CD8-positive, alpha-beta memory T cell (primary cell): Measurements from ENCODE around the gene TAGLN2. TPM values are rescaled to one million over a fixed set of nuclear protein-coding genes. Genes with fewer than 3 reads are reported as not detected.
A peak's percentile ranks its signal among the peaks of the same experiment; 100 is the strongest.

Experiments
- CTCF ChIA-PET: fragments of 350-600 bp; sonication (Branson Sonifier 250); formaldehyde crosslinking; loops from one replicate; lab custom pipeline; 2021; ENCODE audit warnings: antibody characterized with exemption; lab: Charles Lee
- POLR2A ChIA-PET: fragments of 350-600 bp; sonication (Branson Sonifier 250); formaldehyde crosslinking; loops from one replicate; lab custom pipeline; 2021; ENCODE audit warnings: antibody characterized with exemption; lab: Charles Lee
- DNase-seq, 5 donors: peaks; one replicate each; pipeline versions ENCODE4 v3.0.0 to v3.0.0-alpha.2; 2020 to 2022; ENCODE audit warnings: mixed read lengths in 1 of 5
- H3K27ac ChIP-seq: one replicate; pipeline ENCODE4 v1.7.0; 2013; ENCODE audit warnings: low read depth, mild to moderate bottlenecking, low read length, moderate library complexity
- H3K27me3 ChIP-seq: 2 replicates; pipeline ENCODE4 v1.7.0; 2013; ENCODE audit warnings: low read length, mild to moderate bottlenecking; ENCODE audit not compliant: insufficient read depth, poor library complexity, severe bottlenecking
- H3K36me3 ChIP-seq: 2 replicates; pipeline ENCODE4 v1.7.0; 2013; ENCODE audit warnings: mild to moderate bottlenecking, low read length, moderate library complexity; ENCODE audit not compliant: insufficient read depth
- H3K4me1 ChIP-seq: 2 replicates; pipeline ENCODE4 v1.7.0; 2013; ENCODE audit warnings: mild to moderate bottlenecking, low read length, moderate library complexity; ENCODE audit not compliant: insufficient read depth
- H3K4me3 ChIP-seq: 2 replicates; pipeline ENCODE4 v1.7.0; 2013; ENCODE audit warnings: mild to moderate bottlenecking, low read length
- H3K9me3 ChIP-seq: 2 replicates; pipeline ENCODE4 v1.7.0; 2013; ENCODE audit warnings: mild to moderate bottlenecking, low read length
- H3K27ac Mint-ChIP-seq, 8 donors: one replicate each; pipeline ENCODE4 v1.8.0; 2020 to 2021; ENCODE audit warnings: mixed read lengths in 8 of 8, mild to moderate bottlenecking in 6 of 8, inconsistent platforms in 3 of 8, moderate library complexity in 3 of 8
- H3K27me3 Mint-ChIP-seq, 2 donors: one replicate each; pipeline ENCODE4 v1.8.0; 2020 to 2021; ENCODE audit warnings: mixed read lengths in 2 of 2, mild to moderate bottlenecking in 1 of 2, moderate library complexity in 1 of 2
- H3K36me3 Mint-ChIP-seq, 3 donors: one replicate each; pipeline ENCODE4 v1.8.0; 2020 to 2021; ENCODE audit warnings: mixed read lengths in 3 of 3, inconsistent platforms in 1 of 3, mild to moderate bottlenecking in 1 of 3
- H3K4me1 Mint-ChIP-seq, 3 donors: one replicate each; pipeline ENCODE4 v1.8.0; 2020 to 2021; ENCODE audit warnings: mixed read lengths in 3 of 3, inconsistent platforms in 1 of 3, mild to moderate bottlenecking in 1 of 3
- H3K4me3 Mint-ChIP-seq, 7 donors: one replicate each; pipeline ENCODE4 v1.8.0; 2020 to 2021; ENCODE audit warnings: mixed read lengths in 7 of 7, mild to moderate bottlenecking in 6 of 7, moderate library complexity in 4 of 7, inconsistent platforms in 2 of 7
- H3K9me3 Mint-ChIP-seq, 5 donors: one replicate each; pipeline ENCODE4 v1.8.0; 2020 to 2022; ENCODE audit warnings: mixed read lengths in 5 of 5, mild to moderate bottlenecking in 3 of 5, moderate library complexity in 2 of 5, inconsistent platforms in 1 of 5
- polyA plus RNA-seq: library from polyadenylated mRNA; unstranded; fragments of 300-500 nt; fragmentation: Illumina TruSeq; gene quantifications from one replicate; pipeline ENCODE4 v1.2.3, GENCODE V29; 2021
- total RNA-seq, 2 experiments: library from RNA; stranded (reverse); gene quantifications; one replicate each; pipeline ENCODE4 v1.2.3, GENCODE V29; 2021

Gene TAGLN2
- total and polyA plus RNA-seq, 3 experiments from 2014 or later, result 566 to 811 (median 578) TPM

DNA sequence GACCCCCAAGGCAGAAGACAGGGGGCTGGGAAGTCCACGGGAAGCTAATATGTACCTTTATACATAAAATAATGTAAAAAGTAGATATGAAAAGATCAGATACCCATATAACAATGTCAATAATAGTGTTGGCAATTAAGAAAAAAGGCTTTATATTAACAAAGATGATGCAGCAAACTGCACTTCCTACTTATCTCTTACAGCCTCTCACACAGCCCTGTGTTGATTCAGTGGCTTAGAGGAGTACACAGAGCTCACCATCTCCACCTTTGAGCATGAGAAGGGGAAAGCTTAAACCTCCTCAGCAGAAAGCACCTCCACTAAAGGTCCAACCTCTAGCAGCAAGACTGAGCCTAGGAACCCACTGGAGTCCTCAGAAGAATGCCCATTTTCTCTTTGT is 55.7 kb downstream of the TAGLN2 start:
- DNase-seq, result no peak
- Histone ChIP-seq H3K27ac (no peak overlapping the region), H3K4me1 (peaks cover 14% of the 10 kb centered on the region), H3K36me3 (no peaks in the 10 kb centered on the region), H3K27me3 (no peaks in the 10 kb centered on the region), H3K4me3 (no peak overlapping the region), H3K9me3 (no peaks in the 10 kb centered on the region)
- H3K36me3 Mint-ChIP-seq, result peaks cover 0 to 3% (median 0%) of the 10 kb centered on the region in 3 donors
- peak overlapping the region in 2 of 8 donors; percentile 19 to 63 for H3K27ac Mint-ChIP-seq
- ChIA-PET CTCF (interaction anchor here (2.6 kb wide), 1 partner anchor 70 kb away, joined by 12 read pairs; no protein-coding TSS in a partner anchor), POLR2A (no interaction called here)
- peaks cover 20 to 38% (median 35%) of the 10 kb centered on the region in 3 donors for H3K4me1 Mint-ChIP-seq
- peaks cover 2 to 6% of the 10 kb centered on the region in 2 donors for H3K27me3 Mint-ChIP-seq
- no peak overlapping the region for H3K4me3 Mint-ChIP-seq
- peaks cover 0 to 1% (median 0%) of the 10 kb centered on the region in 5 donors for H3K9me3 Mint-ChIP-seq

DNA sequence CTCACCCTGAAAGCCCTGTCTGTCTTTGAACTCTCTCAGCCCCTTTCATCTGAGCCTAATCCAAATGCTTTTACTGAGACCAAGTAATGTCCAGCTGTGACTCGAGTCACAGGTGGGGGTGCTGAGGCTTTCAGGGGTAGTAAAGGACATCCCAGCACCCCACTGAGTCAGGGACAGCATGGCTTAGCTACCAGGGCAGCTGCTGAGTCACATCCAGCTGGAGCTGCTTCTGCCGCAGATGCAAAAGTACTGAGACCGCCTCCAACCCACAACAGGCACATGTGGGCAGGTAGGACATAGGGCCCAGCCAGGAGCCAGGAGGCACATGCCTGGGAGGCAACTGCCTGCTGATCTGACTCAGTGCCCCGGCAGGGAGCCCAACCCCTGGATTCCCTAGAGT is 56.1 kb downstream of the TAGLN2 start:
- ChIA-PET POLR2A (no interaction called here), CTCF (interaction anchor here (2.6 kb wide), 1 partner anchor 70 kb away, joined by 12 read pairs; no protein-coding TSS in a partner anchor)
- Mint-ChIP-seq H3K9me3 (peaks cover 0 to under 1% (median 0%) of the 10 kb centered on the region in 5 donors), H3K27ac (no peak overlapping the region), H3K4me3 (no peak overlapping the region), H3K4me1 (peaks cover 21 to 40% (median 35%) of the 10 kb centered on the region in 3 donors), H3K36me3 (peaks cover 0 to under 1% (median 0%) of the 10 kb centered on the region in 3 donors), H3K27me3 (peaks cover 2 to 4% of the 10 kb centered on the region in 2 donors)
- no peak for DNase-seq
- Histone ChIP-seq H3K4me1 (peaks cover 14% of the 10 kb centered on the region), H3K27me3 (no peaks in the 10 kb centered on the region), H3K4me3 (no peak overlapping the region), H3K36me3 (no peaks in the 10 kb centered on the region), H3K27ac (no peak overlapping the region), H3K9me3 (no peaks in the 10 kb centered on the region)

GRCh38 chr1:159868766-159869165 is 56.5 kb downstream of the TAGLN2 start:
- H3K9me3 Mint-ChIP-seq, result no peaks in the 10 kb centered on the region
- H3K9me3 ChIP-seq, result no peaks in the 10 kb centered on the region
- peaks cover 0 to 2% of the 10 kb centered on the region in 2 donors for H3K27me3 Mint-ChIP-seq
- H3K36me3 ChIP-seq, result no peaks in the 10 kb centered on the region
- DNase-seq, result no peak
- H3K4me3 Mint-ChIP-seq, result no peak overlapping the region
- H3K27ac ChIP-seq, result no peak overlapping the region
- peak overlapping the region in 1 of 8 donors; percentile 42 for H3K27ac Mint-ChIP-seq
- peaks cover 24 to 42% (median 35%) of the 10 kb centered on the region in 3 donors for H3K4me1 Mint-ChIP-seq
- CTCF ChIA-PET, result interaction anchor here (2.6 kb wide), 1 partner anchor 69 kb away, joined by 12 read pairs; no protein-coding TSS in a partner anchor
- POLR2A ChIA-PET, result no interaction called here
- peaks cover 14% of the 10 kb centered on the region for H3K4me1 ChIP-seq
- H3K36me3 Mint-ChIP-seq, result no peaks in the 10 kb centered on the region
- H3K4me3 ChIP-seq, result no peak overlapping the region
- no peaks in the 10 kb centered on the region for H3K27me3 ChIP-seq

Other genes starting within 250 kb of the TAGLN2 start
- not detected for gene CRP, start 210.9 kb downstream of the TAGLN2 start, total RNA-seq
- not detected for gene CRP, start 210.9 kb downstream of the TAGLN2 start, polyA plus RNA-seq
- 10 to 100 TPM; 35.5 to 38.1 TPM for gene DUSP23, start 144.5 kb downstream of the TAGLN2 start, total RNA-seq
- 65.8 TPM for gene DUSP23, start 144.5 kb downstream of the TAGLN2 start, polyA plus RNA-seq
- 1 to 10 TPM; 1.5 to 1.8 TPM for gene FCRL6, start 123.1 kb downstream of the TAGLN2 start, total RNA-seq
- 129 TPM for gene FCRL6, start 123.1 kb downstream of the TAGLN2 start, polyA plus RNA-seq
- gene SLAMF8, start 98.6 kb downstream of the TAGLN2 start, total RNA-seq, result 1 to 10 TPM; 3.2 to 4.0 TPM
- 7.3 TPM for gene SLAMF8, start 98.6 kb downstream of the TAGLN2 start, polyA plus RNA-seq
- gene VSIG8, start 62.9 kb downstream of the TAGLN2 start, total RNA-seq, result not detected
- not detected for gene VSIG8, start 62.9 kb downstream of the TAGLN2 start, polyA plus RNA-seq
- 1 to 10 TPM in 1 of 2 experiments, under 1 TPM in 1; 0.75 to 1.2 TPM for gene CFAP45, start 25.3 kb downstream of the TAGLN2 start, total RNA-seq
- gene CFAP45, start 25.3 kb downstream of the TAGLN2 start, polyA plus RNA-seq, result 0.18 TPM
- gene IGSF9, start 20.1 kb upstream of the TAGLN2 start, total RNA-seq, result under 1 TPM; 0.04 to 0.11 TPM
- gene IGSF9, start 20.1 kb upstream of the TAGLN2 start, polyA plus RNA-seq, result not detected
- gene SLAMF9, start 28.7 kb upstream of the TAGLN2 start, total RNA-seq, result not detected
- not detected for gene SLAMF9, start 28.7 kb upstream of the TAGLN2 start, polyA plus RNA-seq
- gene PIGM, start 106.5 kb upstream of the TAGLN2 start, total RNA-seq, result 1 to 10 TPM; 6.5 to 6.9 TPM
- gene PIGM, start 106.5 kb upstream of the TAGLN2 start, polyA plus RNA-seq, result 3.2 TPM
- gene KCNJ10, start 144.7 kb upstream of the TAGLN2 start, total RNA-seq, result under 1 TPM in 1 of 2 experiments, not detected in 1; 0.13 TPM
- not detected for gene KCNJ10, start 144.7 kb upstream of the TAGLN2 start, polyA plus RNA-seq
- gene KCNJ9, start 156.0 kb upstream of the TAGLN2 start, total RNA-seq, result under 1 TPM in 1 of 2 experiments, not detected in 1; 0.04 TPM
- not detected for gene KCNJ9, start 156.0 kb upstream of the TAGLN2 start, polyA plus RNA-seq
- gene IGSF8, start 173.1 kb upstream of the TAGLN2 start, total RNA-seq, result 10 to 100 TPM; 39.5 to 42.7 TPM
- 59.2 TPM for gene IGSF8, start 173.1 kb upstream of the TAGLN2 start, polyA plus RNA-seq
- gene ATP1A2, start 190.3 kb upstream of the TAGLN2 start, total RNA-seq, result not detected
- gene ATP1A2, start 190.3 kb upstream of the TAGLN2 start, polyA plus RNA-seq, result not detected
- not detected for gene ATP1A4, start 226.1 kb upstream of the TAGLN2 start, total RNA-seq
- not detected for gene ATP1A4, start 226.1 kb upstream of the TAGLN2 start, polyA plus RNA-seq